Measurements from ENCODE around the gene CYB561.

DNA sequence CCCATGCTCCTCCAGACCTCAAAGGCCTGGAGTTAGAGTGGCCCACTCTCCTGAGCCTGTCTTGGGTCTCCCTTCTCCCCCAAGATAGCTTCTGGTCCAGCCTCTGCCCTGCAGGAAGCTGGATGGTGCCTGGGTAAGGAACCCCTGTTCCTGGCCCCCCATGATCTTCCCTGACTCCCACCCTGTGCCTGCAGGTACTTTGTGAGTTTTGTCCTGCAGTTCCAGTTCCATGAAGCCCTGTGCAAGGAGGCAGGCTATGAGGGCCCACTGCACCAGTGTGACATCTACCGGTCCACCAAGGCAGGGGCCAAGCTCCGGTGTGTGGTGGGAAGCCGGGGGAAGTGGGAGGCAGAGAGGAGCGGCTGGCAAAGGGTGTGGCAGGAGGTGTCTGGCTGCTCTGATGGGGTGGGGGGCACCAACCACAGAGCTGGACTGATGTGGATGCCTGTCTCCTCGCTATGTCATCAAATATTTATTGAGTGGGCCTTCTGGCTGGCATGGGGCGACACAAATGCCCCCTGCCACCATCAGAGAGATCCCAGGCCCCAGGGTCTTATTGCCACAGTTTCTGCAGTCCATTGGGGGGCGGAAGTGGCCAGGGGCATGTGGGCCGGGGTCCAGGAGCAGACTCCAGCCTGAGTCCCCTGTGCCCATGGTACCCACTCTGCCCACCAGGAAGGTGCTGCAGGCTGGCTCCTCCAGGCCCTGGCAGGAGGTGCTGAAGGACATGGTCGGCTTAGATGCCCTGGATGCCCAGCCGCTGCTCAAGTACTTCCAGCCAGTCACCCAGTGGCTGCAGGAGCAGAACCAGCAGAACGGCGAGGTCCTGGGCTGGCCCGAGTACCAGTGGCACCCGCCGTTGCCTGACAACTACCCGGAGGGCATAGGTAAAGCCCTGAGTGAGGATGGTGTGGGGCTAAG, 37.8 kb upstream of the CYB561 start:
- TF ChIP-seq CTCF (IDR thresholded peaks at IDR 0.05 in 2 of 3, conservative IDR thresholded peaks at IDR 0.05 in 1 of 3; ENCODE audit: borderline replicate concordance in 1 of 3, insufficient read depth in 1 of 3, low read depth in 2 of 3, low read length in 2 of 3) (no peak), RAD21 (IDR thresholded peaks at IDR 0.05; ENCODE audit: low read depth) (no peak), SP1 (IDR thresholded peaks at IDR 0.05; ENCODE audit: low read depth) (no peak)

All from HCT116 (cell line).